H1 (cell line): ENCODE results near the gene SFXN1. TPM values are rescaled to one million over a fixed set of nuclear protein-coding genes. Genes with fewer than 3 reads are reported as not detected.
A peak's percentile ranks its signal among the peaks of the same experiment; 100 is the strongest.

ENCODE experiments used
- CTCF ChIA-PET: fragments of 300-600 bp; sonication (Branson Sonifier 250); formaldehyde crosslinking; loops from one replicate; lab custom pipeline; 2021; ENCODE audit not compliant: partially characterized antibody; lab: Charles Lee
- POLR2A ChIA-PET: fragments of 300-600 bp; sonication (Branson Sonifier 250); formaldehyde crosslinking; loops from one replicate; lab custom pipeline; 2021; ENCODE audit warnings: inconsistent platforms; ENCODE audit not compliant: partially characterized antibody; lab: Charles Lee
- DNase-seq, 2 experiments: peaks; one replicate each; pipeline versions ENCODE4 v3.0.0 to v3.0.0-alpha.2; 2010 to 2022; ENCODE audit warnings: low spot score in 2 of 2, low read depth in 1 of 2, mixed read lengths in 1 of 2
- FAIRE-seq: peaks from 2 replicates; lab custom pipeline; 2011; peaks lifted over from hg19 to GRCh38; lab: Jason Lieb, UNC
- H2AFZ ChIP-seq: 2 replicates; pipeline ENCODE4 v1.8.1; 2012; ENCODE audit warnings: low read length, inconsistent platforms
- H2AK5ac ChIP-seq: 2 replicates; pipeline ENCODE4 v1.6.1; 2013; ENCODE audit warnings: low read depth, low read length
- H2BK120ac ChIP-seq: replicated peaks from 2 replicates; pipeline ENCODE3; 2013; ENCODE audit warnings: low read depth, low read length, inconsistent platforms
- H2BK12ac ChIP-seq: 2 replicates; pipeline ENCODE4 v1.6.1; 2013; ENCODE audit warnings: low read depth, low read length
- H2BK15ac ChIP-seq: 2 replicates; pipeline ENCODE4 v1.6.1; 2013; ENCODE audit warnings: low read length
- H2BK20ac ChIP-seq: 2 replicates; pipeline ENCODE4 v1.6.1; 2013; ENCODE audit warnings: low read length
- H2BK5ac ChIP-seq: 2 replicates; pipeline ENCODE4 v1.6.1; 2013; ENCODE audit warnings: low read depth, low read length
- H3K14ac ChIP-seq: 2 replicates; pipeline ENCODE4 v1.6.1; 2013; ENCODE audit warnings: inconsistent platforms; ENCODE audit not compliant: insufficient read length
- H3K18ac ChIP-seq: 2 replicates; pipeline ENCODE4 v1.6.1; 2013; ENCODE audit warnings: low read length; ENCODE audit errors: extremely low read depth
- H3K23ac ChIP-seq: 2 replicates; pipeline ENCODE4 v1.6.1; 2013; ENCODE audit warnings: inconsistent platforms; ENCODE audit not compliant: insufficient read length
- H3K23me2 ChIP-seq: 2 replicates; pipeline ENCODE4 v1.6.1; 2013; ENCODE audit warnings: low read depth, low read length
- H3K27ac ChIP-seq: 2 replicates; pipeline ENCODE4 v1.6.1; 2011; ENCODE audit warnings: low read depth, low read length, inconsistent platforms
- H3K27me3 ChIP-seq, 4 experiments: replicated peaks in 1 of 4; 1 replicate in 1 of 4; 2 replicates in 3 of 4; pipeline versions ENCODE4 v1.6.1 to v1.8.1; 2011 to 2013; ENCODE audit warnings: low read length in 3 of 4, mild to moderate bottlenecking in 3 of 4, inconsistent platforms in 2 of 4, mixed read lengths in 2 of 4, moderate library complexity in 1 of 4; ENCODE audit not compliant: control insufficient read depth in 3 of 4, insufficient read depth in 3 of 4; ENCODE audit errors: extremely low read depth in 1 of 4
- H3K36me3 ChIP-seq, 4 experiments: 2 replicates each; pipeline versions ENCODE4 v1.6.1 to v1.8.1; 2011 to 2013; ENCODE audit warnings: mild to moderate bottlenecking in 4 of 4, low read length in 3 of 4, moderate library complexity in 2 of 4, control low read depth in 1 of 4, inconsistent platforms in 1 of 4; ENCODE audit not compliant: insufficient read depth in 4 of 4, control insufficient read depth in 2 of 4
- H3K4ac ChIP-seq: replicated peaks from 2 replicates; pipeline ENCODE3; 2013; ENCODE audit warnings: low read length, low read depth, mixed read lengths, inconsistent platforms; ENCODE audit not compliant: insufficient read length
- H3K4me1 ChIP-seq, 4 experiments: replicated peaks in 1 of 4; 1 replicate in 1 of 4; 2 replicates in 3 of 4; pipeline versions ENCODE4 v1.6.1 to v1.8.1; 2011 to 2013; ENCODE audit warnings: low read length in 3 of 4, inconsistent platforms in 2 of 4, mixed read lengths in 1 of 4; ENCODE audit not compliant: insufficient read depth in 4 of 4, control insufficient read depth in 3 of 4
- H3K4me2 ChIP-seq, 2 experiments: 2 replicates each; pipeline versions ENCODE4 v1.6.1 to v1.8.1; 2011 to 2013; ENCODE audit warnings: low read depth in 2 of 2, low read length in 2 of 2, control low read depth in 1 of 2, inconsistent platforms in 1 of 2, mild to moderate bottlenecking in 1 of 2; ENCODE audit not compliant: insufficient read depth in 1 of 2
- H3K4me3 ChIP-seq, 4 experiments: fragments of 200-600, 300-600 bp in 1 of 4; sonication (generic), shearing (Covaris generic), sonication (Bioruptor Twin) in 1 of 4; 2 replicates each; pipeline versions ENCODE4 v1.5.1 to v1.8.1; 2011 to 2016; ENCODE audit warnings: low read length in 4 of 4, low read depth in 3 of 4, control low read depth in 2 of 4, inconsistent platforms in 2 of 4, mild to moderate bottlenecking in 2 of 4, mixed read lengths in 1 of 4, moderate library complexity in 1 of 4; ENCODE audit not compliant: insufficient read depth in 2 of 4; ENCODE audit errors: extremely low read depth in 1 of 4
- H3K56ac ChIP-seq: replicated peaks from 2 replicates; pipeline ENCODE3; 2013; ENCODE audit warnings: low read depth, mild to moderate bottlenecking, mixed read lengths, low read length, inconsistent platforms; ENCODE audit not compliant: insufficient read length
- H3K79me1 ChIP-seq: 2 replicates; pipeline ENCODE4 v1.6.1; 2013; ENCODE audit warnings: low read depth, low read length, control low read depth
- H3K79me2 ChIP-seq, 2 experiments: 2 replicates each; pipeline versions ENCODE4 v1.6.1 to v1.8.1; 2012 to 2013; ENCODE audit warnings: low read length in 2 of 2, mild to moderate bottlenecking in 2 of 2, inconsistent platforms in 1 of 2; ENCODE audit not compliant: insufficient read depth in 2 of 2, control insufficient read depth in 1 of 2
- H3K9ac ChIP-seq, 4 experiments: replicated peaks in 1 of 4; 1 replicate in 1 of 4; 2 replicates in 3 of 4; pipeline versions ENCODE4 v1.6.1 to v1.8.1; 2011 to 2013; ENCODE audit warnings: low read depth in 3 of 4, low read length in 3 of 4, control low read depth in 2 of 4, mild to moderate bottlenecking in 2 of 4, moderate library complexity in 2 of 4, inconsistent platforms in 1 of 4; ENCODE audit errors: extremely low read depth in 1 of 4
- H3K9me3 ChIP-seq, 2 experiments: 2 replicates each; pipeline versions ENCODE4 v1.6.1 to v1.8.1; 2012 to 2013; ENCODE audit warnings: mild to moderate bottlenecking in 2 of 2, moderate library complexity in 2 of 2, control low read depth in 1 of 2, inconsistent platforms in 1 of 2, low read depth in 1 of 2, low read length in 1 of 2, mixed read lengths in 1 of 2; ENCODE audit not compliant: insufficient read depth in 2 of 2
- H4K20me1 ChIP-seq, 2 experiments: replicated peaks in 1 of 2; 2 replicates each; pipeline versions ENCODE3 to v1.8.1; 2011 to 2013; ENCODE audit warnings: inconsistent platforms in 2 of 2, low read length in 2 of 2, mild to moderate bottlenecking in 1 of 2; ENCODE audit not compliant: insufficient read depth in 2 of 2, control insufficient read depth in 1 of 2
- H4K5ac ChIP-seq: 2 replicates; pipeline ENCODE4 v1.6.1; 2013; ENCODE audit warnings: low read length, low read depth, mixed read lengths, inconsistent platforms; ENCODE audit not compliant: insufficient read length
- H4K8ac ChIP-seq: 2 replicates; pipeline ENCODE4 v1.8.0; 2013; ENCODE audit warnings: mild to moderate bottlenecking, moderate library complexity, low read length, inconsistent platforms; ENCODE audit not compliant: insufficient read depth; ENCODE audit errors: extremely low read depth
- H4K91ac ChIP-seq: replicated peaks from 2 replicates; pipeline ENCODE3; 2013; ENCODE audit warnings: low read length, mixed read lengths, inconsistent platforms; ENCODE audit not compliant: insufficient read length
- ATF3 ChIP-seq: IDR thresholded peaks from 2 replicates; pipeline ENCODE4 v1.6.1; 2011; ENCODE audit warnings: low read depth, mild to moderate bottlenecking, low read length; ENCODE audit not compliant: insufficient read depth
- BRCA1 ChIP-seq: IDR thresholded peaks from 2 replicates; pipeline ENCODE4 v1.6.1; 2012; ENCODE audit warnings: low read depth, low read length, improper control_type of control experiment
- CREB1 ChIP-seq: IDR thresholded peaks from 2 replicates; pipeline ENCODE4 v1.6.1; 2012; ENCODE audit warnings: inconsistent platforms
- GTF2F1 ChIP-seq: IDR thresholded peaks from 2 replicates; pipeline ENCODE4 v1.6.1; 2012; ENCODE audit warnings: low read depth, low read length, improper control_type of control experiment, borderline replicate concordance
- HDAC6 ChIP-seq: IDR thresholded peaks from one replicate; pipeline ENCODE4 v1.7.1; 2012; ENCODE audit warnings: low read depth, mild to moderate bottlenecking, inconsistent platforms, low read length, moderate library complexity
- JUND ChIP-seq: IDR thresholded peaks from 2 replicates; pipeline ENCODE4 v1.6.1; 2011; ENCODE audit warnings: mild to moderate bottlenecking, improper control_type of control experiment, low read length
- SIRT6 ChIP-seq: IDR thresholded peaks from one replicate; pipeline ENCODE4 v1.7.1; 2012; ENCODE audit warnings: low read length, inconsistent platforms
- SP1 ChIP-seq: IDR thresholded peaks from 2 replicates; pipeline ENCODE4 v1.6.1; 2011; ENCODE audit warnings: low read depth, low read length
- SRF ChIP-seq: IDR thresholded peaks from 2 replicates; pipeline ENCODE4 v1.6.1; 2011; ENCODE audit warnings: mild to moderate bottlenecking, low read depth, low read length, moderate library complexity
- TBP ChIP-seq: IDR thresholded peaks from 2 replicates; pipeline ENCODE4 v1.6.1; 2011; ENCODE audit warnings: low read depth, low read length, improper control_type of control experiment
- WGBS, 2 experiments: shearing (Covaris generic) in 1 of 2; methylation state at CpG; one replicate each; pipeline versions ENCODE4 v1.1.6 to v1.1.7; 2013 to 2015; ENCODE audit warnings: low lambda C conversion rate in 2 of 2, mixed read lengths in 2 of 2, inconsistent platforms in 1 of 2, low coverage in 1 of 2, missing lambda C conversion rate in 1 of 2; ENCODE audit not compliant: insufficient replicate concordance in 2 of 2, insufficient coverage in 1 of 2, insufficient read length in 1 of 2; ENCODE audit errors: extremely low coverage in 1 of 2, missing lambda C conversion rate in 1 of 2; 5-methylcytosine and 5-hydroxymethylcytosine counted together
- polyA plus RNA-seq, 7 experiments: library from polyadenylated mRNA; depleted of rRNA in 3 of 7; stranded (reverse) in 5 of 7; unstranded in 2 of 7; fragments of >200 nt in 5 of 7; fragments of 200-250 nt in 2 of 7; gene quantifications; 1 replicate in 5 of 7; 2 replicates in 1 of 7; 4 replicates in 1 of 7; pipeline versions ENCODE4 v1.2.1 to v1.2.3, GENCODE V29; 2011 to 2013; ENCODE audit warnings: missing spikeins in 2 of 7, mixed read lengths in 2 of 7
- total RNA-seq: library from RNA; stranded (reverse); fragmentation: NEBNext Ultra II Directional; extraction: Animal tissue kit (Norgen Biotek cat#: 25700); gene quantifications from 2 replicates; pipeline ENCODE4 v1.2.1, GENCODE V29; 2021

The SFXN1 gene
- total and polyA plus RNA-seq, 2 of the 8 experiments (the other 6 are each of a cell fraction or from before 2014, with no cell fraction given) = 72.7 to 97.6 TPM

GRCh38 chr5:175513726-175514125, 35.4 kb downstream of the SFXN1 start:
- Histone ChIP-seq H4K8ac (no peak overlapping the region), H3K36me3 (peaks cover 21 to 81% (median 60%) of the 10 kb centered on the region in 4 experiments), H3K23me2 (no peaks in the 10 kb centered on the region), H2AK5ac (no peak overlapping the region), H2AFZ (no peak overlapping the region), H3K27me3 (no peaks in the 10 kb centered on the region), H3K27ac (no peak overlapping the region), H2BK20ac (no peak overlapping the region), H3K9ac (no peak overlapping the region), H3K4me3 (no peak overlapping the region), H4K5ac (no peak overlapping the region), H3K4me2 (no peak overlapping the region), H3K18ac (no peak overlapping the region), H3K4ac (no peak overlapping the region), H3K79me1 (no peaks in the 10 kb centered on the region), H3K4me1 (no peaks in the 10 kb centered on the region), H2BK5ac (peak overlapping the region; percentile 11; the same call in 1 of the 2 replicates), H4K91ac (no peak overlapping the region), H3K56ac (no peak overlapping the region), H2BK120ac (no peak overlapping the region), H3K9me3 (no peaks in the 10 kb centered on the region), H2BK12ac (no peak overlapping the region), H3K14ac (no peak overlapping the region), H4K20me1 (peaks cover 2 to 3% of the 10 kb centered on the region in 2 experiments), H3K79me2 (no peaks in the 10 kb centered on the region), H2BK15ac (no peak overlapping the region), H3K23ac (no peak overlapping the region)
- 94% methylated on average over 5 of the region's 7 CpGs; no CpG with 5 or more reads in 1 of the 2 experiments for WGBS, 2 experiments
- FAIRE-seq (no peak), DNase-seq (no peak)
- CTCF ChIA-PET = interaction anchor here (0.6 to 1.0 kb wide), 3 partner anchors 11 to 178 kb away, joined by 3 read pairs; no protein-coding TSS in a partner anchor
- TF ChIP-seq HDAC6 (no peak), SIRT6 (no peak), BRCA1 (no peak), SRF (no peak), ATF3 (no peak), SP1 (no peak), GTF2F1 (no peak), CREB1 (no peak), TBP (no peak), JUND (no peak)
- POLR2A ChIA-PET = no interaction called here
